Daoy (cell line): ENCODE data around the gene DTX1. TPM values are rescaled to one million over a fixed set of nuclear protein-coding genes. Genes with fewer than 3 reads are reported as not detected.

ENCODE experiments used
- DNase-seq: peaks from one replicate; pipeline ENCODE4 v3.0.0-alpha.2; 2015; ENCODE audit warnings: low read depth
- total RNA-seq: library from RNA; depleted of rRNA; stranded (reverse); fragments of >200 nt; shearing (Covaris generic); gene quantifications from 2 replicates; pipeline ENCODE4 v1.2.3, GENCODE V29; 2014

DTX1 gene
- total RNA-seq, 1 experiment from 2014 or later: 2.3 TPM

DNA sequence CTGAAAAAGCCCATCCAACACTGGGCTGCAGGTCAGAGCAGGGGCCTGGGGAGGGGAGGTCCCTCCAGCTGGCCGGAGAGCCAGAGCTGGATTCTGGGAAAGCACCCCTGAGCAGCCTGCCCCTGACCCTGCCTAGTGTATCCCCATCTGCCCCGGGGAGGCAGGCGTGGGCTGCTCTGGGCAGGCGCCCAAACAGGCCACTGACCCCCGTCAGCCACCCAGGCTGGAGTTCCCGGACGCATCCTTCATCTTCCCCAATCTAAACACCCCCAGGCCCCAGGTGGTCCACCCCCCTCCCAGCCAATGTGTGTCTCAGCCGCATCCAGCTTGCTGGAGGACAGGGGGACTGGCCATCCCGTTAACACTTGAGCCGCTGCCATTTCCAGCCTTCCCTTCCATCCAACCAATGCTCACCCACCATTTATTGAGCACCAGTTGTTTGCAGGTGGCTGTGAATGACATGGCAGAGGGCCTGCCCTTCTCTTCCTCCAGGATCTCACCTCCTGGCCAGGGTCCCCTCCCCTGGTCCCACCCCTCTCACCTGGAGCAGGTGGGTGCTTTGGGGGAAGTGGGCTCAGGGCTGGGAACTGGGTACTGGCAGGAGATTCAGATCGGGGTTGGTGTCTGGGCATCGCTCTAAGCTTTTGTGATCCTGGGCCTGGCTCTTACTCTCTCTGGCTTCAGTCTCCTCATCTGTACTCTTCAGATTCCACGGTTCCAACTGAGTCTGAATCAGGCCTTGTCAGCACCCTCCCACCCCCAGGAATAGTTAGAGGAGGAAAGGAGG is 743 bp upstream of the DTX1 start:
- no peak for DNase-seq

GRCh38 chr12:113056381-113056630 is 224 bp upstream of the DTX1 start:
- DNase-seq: no peak

- no peak for DNase-seq
Observed at GRCh38 chr12:113057565-113058485, 1.3 kb downstream of the DTX1 start.

DNA sequence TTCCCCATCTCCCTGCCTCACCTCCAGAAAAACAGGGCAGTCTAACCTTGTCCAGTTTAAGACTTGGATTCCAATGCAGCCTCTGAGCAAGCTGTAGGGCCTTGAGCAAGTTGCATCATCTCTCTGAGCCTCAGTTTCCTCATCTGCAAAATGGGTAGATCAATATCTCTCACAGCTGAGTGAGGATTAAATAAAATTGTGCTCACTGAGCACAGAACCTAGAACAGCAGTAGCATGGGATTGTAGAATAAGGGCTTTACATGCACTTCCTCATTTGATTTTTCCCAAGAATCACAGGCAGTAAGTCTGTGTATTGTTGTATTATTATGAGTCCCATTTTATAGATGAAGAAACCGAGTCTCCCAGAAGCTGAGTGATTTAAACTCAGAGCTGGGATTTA is 2.0 kb downstream of the DTX1 start:
- DNase-seq: no peak

DNA sequence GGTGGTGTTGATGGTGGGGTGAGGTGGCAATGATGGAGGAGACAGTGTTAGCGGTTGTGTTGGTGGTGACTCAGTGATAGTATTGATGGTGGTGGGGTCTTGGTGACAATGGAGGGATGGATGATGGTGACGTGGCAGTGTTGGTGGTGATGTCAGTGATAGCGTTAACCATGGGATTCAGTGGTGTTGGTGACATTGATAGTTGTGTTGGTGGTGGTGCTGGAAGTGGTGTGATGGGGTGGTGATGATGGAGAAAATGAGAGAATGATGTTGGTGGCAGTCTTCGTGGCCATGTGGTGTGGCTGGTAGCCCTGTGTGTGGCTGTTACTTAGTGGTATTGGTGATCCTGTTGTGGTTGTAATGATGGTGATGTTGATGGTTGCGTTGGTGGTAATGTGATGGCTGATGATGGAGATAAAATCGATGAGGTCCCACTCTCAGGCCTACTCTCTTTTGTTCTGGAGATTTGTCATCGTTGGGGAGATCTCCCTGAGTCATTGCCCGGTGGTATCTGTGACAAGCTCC is 2.6 kb downstream of the DTX1 start:
- DNase-seq: no peak

DNA sequence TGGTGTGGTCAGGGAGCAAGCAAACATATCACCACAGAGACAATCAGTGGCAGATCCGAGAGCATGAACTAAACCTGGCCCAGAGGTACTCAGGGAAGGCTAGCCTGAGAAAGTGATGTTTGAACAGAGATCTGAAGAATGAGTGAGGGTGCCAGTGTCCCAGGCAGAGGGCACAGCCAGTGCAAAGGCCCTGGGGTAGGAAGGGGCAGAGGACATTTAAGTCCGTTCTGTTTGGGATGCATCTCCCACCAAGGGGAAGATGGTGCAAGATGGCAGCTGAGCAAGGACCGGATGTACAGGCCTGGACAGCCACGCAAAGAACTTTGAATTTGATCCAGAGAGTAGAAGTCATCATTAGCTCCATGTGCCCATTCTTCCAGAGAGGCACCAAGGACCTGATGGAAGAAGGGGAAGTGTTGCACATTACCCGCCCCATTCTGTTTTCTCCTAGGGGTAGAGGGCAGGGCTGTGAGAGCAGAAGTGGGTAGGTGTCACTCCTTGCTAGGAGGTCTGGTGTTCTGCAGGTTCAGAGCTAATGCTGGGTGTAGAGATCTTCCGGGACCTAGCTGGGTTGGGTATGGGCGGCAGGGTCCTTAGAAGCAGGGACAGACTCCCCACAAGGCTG is 3.9 kb downstream of the DTX1 start:
- no peak for DNase-seq

DNA sequence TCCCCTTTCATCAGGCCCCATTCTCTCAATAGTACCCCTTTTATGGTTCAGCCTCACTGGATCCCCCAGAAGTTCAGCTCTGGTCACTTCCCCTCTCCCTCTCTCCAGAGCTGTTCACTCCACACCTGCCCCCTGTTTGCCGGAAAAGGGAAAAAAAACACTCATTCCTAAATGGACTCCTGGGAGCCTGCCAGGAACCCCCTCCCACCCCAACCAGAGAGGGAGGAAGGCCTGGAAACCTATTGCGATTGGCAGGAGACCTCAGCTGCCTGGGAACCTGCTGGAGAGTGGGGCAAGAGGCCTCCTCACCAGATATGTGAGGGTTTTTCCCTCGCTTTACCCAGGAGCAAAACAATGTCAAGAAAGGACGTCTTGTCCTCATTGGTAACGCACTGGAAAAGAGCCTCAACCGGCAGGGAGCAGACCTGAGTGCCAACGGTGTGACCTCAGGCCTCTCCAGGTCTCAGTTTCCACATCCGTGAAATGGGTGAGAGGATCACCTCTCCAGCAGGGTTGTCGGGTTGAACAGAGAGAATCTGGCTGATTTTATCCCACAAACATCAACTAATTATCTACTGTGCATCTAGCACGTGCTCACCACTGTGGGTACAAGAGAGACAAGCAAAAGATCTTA is 4.6 kb downstream of the DTX1 start:
- DNase-seq: no peak

DNA sequence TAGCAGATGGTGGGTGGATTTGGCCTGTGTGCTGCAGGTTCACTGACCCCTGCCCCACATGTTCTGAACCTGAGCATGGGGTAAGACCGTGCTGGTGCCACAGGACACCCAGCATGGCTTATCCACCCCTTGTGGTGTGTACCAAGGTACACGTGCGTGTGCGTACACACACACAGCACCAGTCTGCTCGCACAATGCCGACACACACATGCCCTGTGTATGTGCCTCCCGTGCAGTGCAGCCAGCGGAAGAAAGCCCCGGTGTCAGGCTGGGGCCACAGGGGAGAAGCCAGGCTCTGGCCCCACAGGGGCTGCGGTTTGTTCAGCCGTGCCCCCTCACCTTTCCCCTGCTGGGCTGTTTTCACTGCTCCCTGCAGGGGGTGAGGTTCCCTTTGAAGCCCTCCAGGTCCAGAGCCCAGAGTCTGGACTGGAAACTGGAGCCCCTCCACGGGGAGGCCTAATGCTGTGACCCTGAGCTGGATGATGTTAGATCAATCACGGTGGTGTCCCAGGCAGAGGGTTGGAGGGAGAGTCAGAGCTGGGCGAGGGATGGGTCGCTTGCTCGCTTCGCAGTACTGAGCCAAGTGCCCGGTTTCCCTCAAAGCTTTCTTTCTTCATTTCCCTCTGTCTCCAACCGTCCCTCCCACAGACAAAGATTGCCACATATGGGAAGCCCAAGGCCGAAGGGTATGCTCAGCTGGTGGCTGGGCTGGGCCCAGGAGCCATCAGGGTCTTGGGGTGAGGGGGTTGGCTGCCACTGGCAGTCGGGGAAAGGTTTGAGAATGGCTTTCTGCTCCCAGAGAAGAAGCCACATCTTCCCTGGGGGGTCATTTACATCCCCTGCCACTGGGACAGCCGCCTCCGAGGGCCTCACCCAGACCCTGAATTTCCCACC is 6.2 kb downstream of the DTX1 start:
- no peak for DNase-seq

DNA sequence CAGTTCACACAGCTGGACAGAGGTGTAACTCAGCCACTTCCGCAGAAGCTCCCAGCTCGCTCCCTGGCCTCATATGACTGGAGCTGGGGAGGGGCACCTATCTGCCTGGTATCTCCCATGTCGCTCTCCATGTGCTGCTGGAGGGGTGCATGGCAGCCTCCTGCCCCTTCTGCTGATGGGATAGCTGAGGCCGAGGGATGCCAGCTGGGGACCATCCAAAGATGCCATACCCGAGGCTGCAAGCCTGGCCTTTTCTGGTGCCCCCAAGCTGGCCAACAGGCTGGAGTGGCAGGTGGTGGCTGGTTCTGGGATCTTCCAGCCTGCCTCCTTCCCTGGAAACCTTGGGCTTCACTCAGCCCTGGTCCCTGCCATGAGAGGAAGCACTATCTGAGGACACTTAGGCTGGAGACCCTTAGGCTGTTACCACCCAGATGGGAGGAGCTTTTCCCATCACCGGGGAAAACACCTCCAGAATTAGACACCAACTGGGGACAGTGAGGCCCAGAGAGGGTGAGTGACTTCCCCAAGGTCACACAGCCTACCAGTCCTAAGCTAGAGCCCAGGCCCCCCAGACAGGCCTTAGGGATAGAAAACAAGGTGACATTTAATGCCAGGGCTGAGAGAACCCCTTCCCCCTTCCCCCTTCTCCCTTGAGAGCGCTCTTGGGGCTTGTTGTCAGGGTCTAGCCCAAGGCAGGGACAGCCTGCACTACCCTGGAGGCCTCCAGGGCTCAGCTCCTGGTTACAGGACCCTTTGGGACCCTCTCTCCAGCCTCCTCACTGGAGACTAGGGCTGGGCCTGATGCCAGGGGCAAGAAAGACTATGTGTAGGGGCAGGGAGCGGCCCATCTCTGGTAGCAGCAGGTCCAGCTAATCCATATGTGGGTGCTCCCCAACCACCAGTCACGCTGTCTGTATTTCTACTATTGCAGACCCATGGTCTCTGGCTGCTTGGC is 7.1 kb downstream of the DTX1 start:
- no peak for DNase-seq

DNA sequence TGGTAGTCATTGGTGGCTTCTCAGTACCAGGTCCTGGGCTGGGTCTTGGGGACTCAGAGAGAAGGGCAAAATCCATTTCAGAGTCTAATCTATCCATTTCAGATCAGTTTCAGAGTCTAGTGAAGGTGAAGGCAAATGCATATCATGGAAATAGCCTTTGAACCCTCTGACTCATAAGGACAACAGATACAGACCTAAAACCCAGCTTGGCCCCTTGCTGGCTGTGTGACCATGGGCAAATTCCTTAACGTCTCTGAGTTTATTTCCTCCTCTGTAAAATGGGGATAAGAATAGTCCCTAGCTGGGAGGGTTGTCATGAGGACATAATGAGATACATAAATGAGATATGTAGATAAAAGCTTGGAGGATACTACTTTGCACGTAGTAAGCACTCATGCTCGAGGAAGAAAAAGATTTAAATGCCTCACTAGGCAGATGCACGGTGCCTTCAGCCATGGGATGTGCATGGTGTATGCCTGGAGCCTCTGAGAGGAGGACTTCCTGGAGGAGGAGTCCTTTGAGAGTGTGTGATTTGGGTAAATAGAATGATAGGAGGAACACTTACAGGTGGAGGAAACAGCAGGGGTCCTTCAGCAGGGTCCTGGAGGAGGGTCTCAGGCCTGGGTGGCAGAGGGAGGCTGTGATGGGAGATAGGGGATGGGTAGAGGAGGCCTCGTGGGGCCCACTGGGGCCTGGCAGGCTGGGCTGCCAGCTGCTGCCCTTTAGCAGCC is 8.0 kb downstream of the DTX1 start:
- DNase-seq: no peak

- peak; percentile 32 for DNase-seq
Observed at GRCh38 chr12:113065126-113066007, 8.8 kb downstream of the DTX1 start.

GRCh38 chr12:113066813-113067400 is 10.4 kb downstream of the DTX1 start:
- no peak for DNase-seq

DNA sequence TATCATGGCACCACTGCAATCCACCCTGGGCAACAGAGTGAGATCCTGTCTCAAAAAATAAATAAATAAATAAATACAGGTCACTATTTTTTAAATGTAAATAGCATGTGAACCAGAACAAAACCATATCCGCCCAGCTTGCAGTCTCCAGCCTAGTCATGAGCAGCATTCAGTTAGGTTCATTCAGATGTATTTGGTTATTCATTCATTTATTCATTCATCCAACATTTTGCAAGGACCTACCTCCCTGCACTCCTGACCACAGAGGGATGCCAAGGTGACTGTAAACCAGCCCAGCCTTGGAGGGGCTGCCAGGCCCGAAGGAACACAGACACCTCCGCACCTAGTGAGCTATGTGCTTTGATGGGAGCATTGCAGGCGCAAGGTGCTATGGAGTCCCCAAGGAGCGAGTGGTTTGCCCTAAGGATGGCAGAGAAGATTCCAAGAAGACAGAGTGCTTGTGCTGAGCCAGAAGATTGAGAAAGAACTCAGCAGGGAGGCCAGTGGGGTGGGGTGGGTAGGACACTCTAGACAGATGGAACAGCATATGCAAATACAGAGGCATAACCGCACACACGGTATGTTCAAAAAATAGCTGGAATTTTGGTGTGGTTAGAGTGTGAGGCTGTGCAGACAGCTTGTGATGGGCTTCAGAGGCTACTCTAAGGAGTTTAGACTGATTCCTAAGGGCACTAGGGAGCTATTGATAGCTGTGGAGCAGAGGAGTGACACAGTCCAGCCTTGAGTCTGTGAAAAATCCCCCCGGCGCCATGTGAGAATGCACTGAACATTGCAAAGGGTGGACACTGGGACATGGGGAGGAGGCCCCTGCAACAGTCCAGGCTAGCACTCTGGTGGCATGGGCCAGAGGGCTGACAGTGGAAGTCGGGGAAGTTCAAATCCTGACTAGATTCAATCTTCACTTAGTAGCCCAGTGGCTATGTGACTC is 11.7 kb downstream of the DTX1 start:
- no peak for DNase-seq

DNA sequence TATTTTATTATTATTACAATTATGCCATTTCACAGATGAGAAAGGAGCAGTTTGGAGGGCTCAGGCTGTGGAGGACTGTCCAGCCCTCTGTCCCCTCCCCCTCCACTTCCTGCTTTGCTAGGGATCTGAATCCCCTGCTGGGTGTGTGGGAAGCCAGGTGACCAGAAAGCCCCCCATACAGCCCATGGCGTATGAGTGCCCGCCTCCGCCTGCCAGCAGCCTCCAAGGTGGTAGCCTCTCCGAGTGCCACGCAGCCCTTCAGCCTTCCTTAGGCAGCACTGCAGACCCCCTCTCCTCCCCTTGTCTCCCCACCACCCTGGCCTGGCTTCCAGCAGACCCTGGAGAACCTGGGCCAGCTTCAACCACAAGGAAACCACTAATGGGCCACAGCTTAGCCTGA is 12.6 kb downstream of the DTX1 start:
- DNase-seq: peak; percentile 41

DNA sequence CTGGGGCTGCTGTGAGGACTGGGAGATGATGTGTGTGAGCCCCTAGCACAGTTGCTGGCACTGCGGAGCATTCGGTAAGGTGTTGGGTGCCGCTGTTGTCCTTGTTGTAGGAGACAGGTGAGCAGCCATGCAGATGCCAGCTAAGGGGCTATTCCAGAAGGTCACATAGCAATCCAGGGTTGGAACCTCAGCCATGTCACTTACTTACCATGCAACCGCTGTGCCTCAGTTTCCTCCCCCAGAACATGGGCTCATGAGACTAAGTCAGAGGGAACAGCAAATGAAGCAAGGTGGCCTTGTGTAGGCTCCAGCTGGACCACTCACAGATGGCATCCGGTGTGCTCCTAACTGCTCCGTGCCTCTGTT is 13.2 kb downstream of the DTX1 start:
- no peak for DNase-seq

- DNase-seq: peak; percentile 33
Observed at GRCh38 chr12:113070117-113070906, 13.8 kb downstream of the DTX1 start.
